HepG2 (cell line): Measurements from ENCODE around the gene C1QL4. TPM values are rescaled to one million over a fixed set of nuclear protein-coding genes. Genes with fewer than 3 reads are reported as not detected.

Experiments
- ATAC-seq: fragments of 200-7000 bp; cut with Tn5 transposase; 3 replicates; pipeline ENCODE4 v1.9.1; 2020; ENCODE audit warnings: mild to moderate bottlenecking, moderate library complexity
- BruUV-seq: library from RNA; stranded (reverse); fragments of 400-500 nt; replicated peaks from 2 replicates; lab custom pipeline; 2021; lab: Mats Ljungman, UMichigan
- CTCF ChIA-PET: fragments of 300-600 bp; formaldehyde crosslinking; extraction: SDS; loops from one replicate; lab custom pipeline; 2021; ENCODE audit warnings: low total read pairs, inconsistent platforms, low intra/inter-chr PET ratio; lab: Yijun Ruan, JAX
- POLR2A ChIA-PET: fragments of 350-600 bp; sonication (Branson Sonifier 250); formaldehyde crosslinking; loops from one replicate; lab custom pipeline; 2020; ENCODE audit warnings: antibody characterized with exemption, inconsistent platforms; lab: Yijun Ruan, JAX
- DNase-seq: peaks from one replicate; pipeline ENCODE4 v3.0.0-alpha.2; 2015; ENCODE audit warnings: low spot score
- FAIRE-seq: peaks from 3 replicates; lab custom pipeline; 2011; peaks lifted over from hg19 to GRCh38; lab: Jason Lieb, UNC
- H2AFZ ChIP-seq: one replicate; pipeline ENCODE4 v1.6.1; 2011; ENCODE audit warnings: low read length, inconsistent platforms
- H3K27ac ChIP-seq: fragments of 300-600 bp; 3 replicates; pipeline ENCODE4 v1.8.0; 2011; ENCODE audit warnings: mixed run types, mild to moderate bottlenecking, mixed read lengths, low read length, inconsistent platforms; ENCODE audit not compliant: insufficient read depth; ENCODE audit errors: extremely low read length
- H3K27me3 ChIP-seq, 2 experiments: fragments of 200-600 bp in 1 of 2; 2 replicates in 1 of 2; 3 replicates in 1 of 2; pipeline versions ENCODE4 v1.6.0 to v1.8.0; 2011; ENCODE audit warnings: low read length in 2 of 2, mild to moderate bottlenecking in 2 of 2, moderate library complexity in 2 of 2, inconsistent platforms in 1 of 2; ENCODE audit not compliant: insufficient read depth in 2 of 2, control insufficient read depth in 1 of 2
- H3K36me3 ChIP-seq, 2 experiments: fragments of 200-600 bp in 1 of 2; replicated peaks in 1 of 2; 2 replicates in 1 of 2; 3 replicates in 1 of 2; pipeline versions ENCODE4 v1.5.1 to v1.8.0; 2011; ENCODE audit warnings: low read length in 2 of 2, inconsistent platforms in 1 of 2; ENCODE audit not compliant: insufficient read depth in 2 of 2, control insufficient read depth in 1 of 2
- H3K4me1 ChIP-seq: 2 replicates; pipeline ENCODE4 v1.5.1; 2012; ENCODE audit warnings: low read length, inconsistent platforms; ENCODE audit not compliant: insufficient read depth
- H3K4me2 ChIP-seq: 2 replicates; pipeline ENCODE4 v1.6.0; 2011; ENCODE audit warnings: low read depth, low read length, inconsistent platforms
- H3K4me3 ChIP-seq, 3 experiments: fragments of 200-600 bp in 1 of 3; sonication (generic), shearing (Covaris generic) in 1 of 3; replicated peaks in 1 of 3; 2 replicates each; pipeline ENCODE4 v1.5.1; 2011 to 2016; ENCODE audit warnings: low read length in 3 of 3, inconsistent platforms in 2 of 3, low read depth in 2 of 3, mild to moderate bottlenecking in 2 of 3, control low read depth in 1 of 3, mixed read lengths in 1 of 3; ENCODE audit not compliant: insufficient read depth in 1 of 3
- H3K79me2 ChIP-seq: one replicate; pipeline ENCODE4 v1.6.1; 2011; ENCODE audit warnings: low read length, inconsistent platforms; ENCODE audit not compliant: insufficient read depth
- H3K9ac ChIP-seq: 2 replicates; pipeline ENCODE4 v1.6.0; 2011; ENCODE audit warnings: mild to moderate bottlenecking, low read depth, low read length, inconsistent platforms; ENCODE audit not compliant: insufficient read depth
- H3K9me3 ChIP-seq: 2 replicates; pipeline ENCODE4 v1.5.1; 2012; ENCODE audit warnings: mild to moderate bottlenecking, low read length
- H4K20me1 ChIP-seq: 2 replicates; pipeline ENCODE4 v1.6.0; 2011; ENCODE audit warnings: inconsistent platforms, mild to moderate bottlenecking, low read length, moderate library complexity; ENCODE audit not compliant: insufficient read depth
- EZH2 ChIP-seq: conservative IDR thresholded peaks from 2 replicates; pipeline ENCODE4 v1.6.1; 2012; ENCODE audit warnings: mild to moderate bottlenecking, low read depth, low read length, moderate library complexity
- HNRNPL ChIP-seq: fragments of 200-400 bp; formaldehyde crosslinking; IDR thresholded peaks from 2 replicates; pipeline ENCODE4 v1.6.1; 2017; ENCODE audit warnings: mild to moderate bottlenecking, low read depth, low read length
- IRX3 ChIP-seq: sonication (generic); formaldehyde crosslinking; IDR thresholded peaks from 2 replicates; pipeline ENCODE4 v1.8.1; 2023; ENCODE audit warnings: mild to moderate bottlenecking, low read depth, missing genetic modification reagents, borderline replicate concordance
- MIER3 ChIP-seq: IDR thresholded peaks from 2 replicates; pipeline ENCODE4 v1.6.1; 2016; ENCODE audit warnings: missing compliant biosample characterization, borderline replicate concordance
- NCOA2 ChIP-seq: sonication (generic); formaldehyde crosslinking; IDR thresholded peaks from 2 replicates; pipeline ENCODE4 v1.8.0; 2022; ENCODE audit warnings: inconsistent platforms
- NR2F1 ChIP-seq, 2 experiments: fragments of 450-650 bp in 1 of 2; formaldehyde crosslinking in 1 of 2; IDR thresholded peaks; 2 replicates each; pipeline versions ENCODE4 v1.5.0 to v1.6.1; 2016 to 2020; ENCODE audit warnings: mild to moderate bottlenecking in 1 of 2, missing compliant biosample characterization in 1 of 2, missing genetic modification reagents in 1 of 2, moderate library complexity in 1 of 2
- RFX5 ChIP-seq: IDR thresholded peaks from 2 replicates; pipeline ENCODE4 v1.6.1; 2011; ENCODE audit warnings: low read depth, low read length, improper control_type of control experiment
- SMYD3 ChIP-seq: sonication (generic); formaldehyde crosslinking; IDR thresholded peaks from 2 replicates; pipeline ENCODE4 v1.8.1; 2023; ENCODE audit warnings: mild to moderate bottlenecking, missing genetic modification reagents
- SRSF1 ChIP-seq: fragments of 200-400 bp; formaldehyde crosslinking; optimal IDR thresholded peaks from 2 replicates; pipeline ENCODE3; 2017; ENCODE audit warnings: mild to moderate bottlenecking, low read depth, low read length, moderate library complexity
- YEATS4 ChIP-seq: sonication (generic); formaldehyde crosslinking; IDR thresholded peaks from 2 replicates; pipeline ENCODE4 v1.4.0; 2020; ENCODE audit warnings: missing genetic modification reagents, borderline replicate concordance
- ZC3H13 ChIP-seq: sonication (generic); formaldehyde crosslinking; IDR thresholded peaks from 2 replicates; pipeline ENCODE4 v1.8.1; 2023; ENCODE audit warnings: mild to moderate bottlenecking, missing genetic modification reagents, moderate library complexity
- ZKSCAN5 ChIP-seq: sonication (generic); formaldehyde crosslinking; IDR thresholded peaks from 2 replicates; pipeline ENCODE4 v1.5.1; 2020; ENCODE audit warnings: mild to moderate bottlenecking, missing genetic modification reagents
- ZNF644 ChIP-seq: IDR thresholded peaks from 2 replicates; pipeline ENCODE4 v1.6.1; 2016; ENCODE audit warnings: low read depth
- WGBS: methylation state at CpG from one replicate; pipeline ENCODE4 v1.1.6; 2017; ENCODE audit warnings: low lambda C conversion rate; 5-methylcytosine and 5-hydroxymethylcytosine counted together
- in situ Hi-C: cut with HindIII; loops from 2 replicates; pipeline ENCODE4 v1.10.0; 2017; ENCODE audit warnings: low pct_unique_long_range_greater_than_20kb; ENCODE audit not compliant: extremely low pct_ligation_motif_present
- intact Hi-C: fragments of 100-400 bp; cut with micrococcal nuclease; formaldehyde crosslinking; loops from one replicate; pipeline ENCODE4 v1.10.0; 2022; ENCODE audit not compliant: unreplicated experiment
- polyA plus RNA-seq, 8 experiments: library from polyadenylated mRNA; depleted of rRNA in 3 of 8; stranded (reverse) in 7 of 8; unstranded in 1 of 8; fragments of >200 nt; fragmentation: Illumina TruSeq in 4 of 8; extraction: Trizol in 4 of 8; gene quantifications; 2 replicates each; pipeline versions ENCODE4 v1.2.1 to v1.2.3, GENCODE V29; 2011 to 2016; ENCODE audit warnings: low read depth in 4 of 8, missing spikeins in 1 of 8, mixed read lengths in 1 of 8; ENCODE audit not compliant: insufficient read depth in 1 of 8
- total RNA-seq, 5 experiments: library from RNA; depleted of rRNA; stranded (reverse); fragments of >200 nt; fragmentation: Illumina TruSeq; extraction: Trizol; gene quantifications; 2 replicates each; pipeline ENCODE4 v1.2.3, GENCODE V29; 2016; ENCODE audit warnings: low read depth in 1 of 5
- TF ChIP-seq, protein P1 (sequence below): sonication (generic); formaldehyde crosslinking; IDR thresholded peaks from 2 replicates; pipeline ENCODE4 v1.5.1; 2020; ENCODE audit warnings: mild to moderate bottlenecking, missing genetic modification reagents, moderate library complexity
- TF ChIP-seq, protein P2 (sequence below): sonication (generic); formaldehyde crosslinking; IDR thresholded peaks from 2 replicates; pipeline ENCODE4 v1.9.0; 2021; ENCODE audit warnings: mild to moderate bottlenecking, missing genetic modification reagents
- TF ChIP-seq, protein P3 (sequence below): sonication (generic); formaldehyde crosslinking; conservative IDR thresholded peaks from 2 replicates; pipeline ENCODE4 v1.8.0; 2022; ENCODE audit warnings: missing genetic modification reagents

Gene C1QL4
- total and polyA plus RNA-seq, 2 of the 13 experiments (the other 11 are each of a cell fraction or from before 2014, with no cell fraction given) = 0.03 TPM; not detected in 1

DNA sequence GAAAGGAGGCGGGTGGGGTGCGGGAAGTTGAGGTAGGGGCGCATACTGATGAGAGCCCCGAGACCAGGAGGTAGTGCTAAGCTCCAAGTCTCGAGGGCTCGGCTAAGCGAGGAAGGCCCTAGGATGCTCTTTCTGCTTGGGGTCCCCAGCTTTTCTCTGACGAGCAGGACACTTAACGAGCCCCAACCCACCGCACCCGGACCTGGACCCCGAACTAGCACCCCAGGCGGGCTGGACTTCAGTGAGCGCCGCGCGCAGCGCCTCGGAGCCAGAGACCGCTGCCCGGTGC lies 4.7 kb upstream of the C1QL4 start:
- Histone ChIP-seq H3K27me3 (peaks cover 20 to 89% of the 10 kb centered on the region in 2 experiments; a peak in 4 of 5 replicates), H3K4me2 (peak overlapping the region; percentile 87), H3K9me3 (no peaks in the 10 kb centered on the region), H3K36me3 (no peaks in the 10 kb centered on the region), H3K9ac (no peak overlapping the region), H3K4me1 (peaks cover 48% of the 10 kb centered on the region), H3K79me2 (no peaks in the 10 kb centered on the region), H2AFZ (no peak overlapping the region), H3K27ac (no peak overlapping the region), H4K20me1 (0 out of 2 replicates have a peak, but pooled peaks cover 6% of the 10 kb centered on the region), H3K4me3 (peak overlapping the region in 1 of 3 experiments; percentile 71; a peak in 2 of 6 replicates)
- intact Hi-C loops = loop anchor here (1.0 to 2.0 kb wide), 2 partner anchors 10 to 53 kb away; no protein-coding TSS in a partner anchor
- 41% methylated on average over 7 of the region's 21 CpGs for WGBS
- no peak for DNase-seq
- no peak for ATAC-seq
- in situ Hi-C loops = loop anchor here (10.0 kb wide), 1 partner anchor 57 kb away; no protein-coding TSS in a partner anchor
- no peak for FAIRE-seq
- BruUV-seq = no TSS peak
- ChIA-PET CTCF (interaction anchor here (1.6 to 3.7 kb wide), 3 partner anchors 10 to 172 kb away, joined by 4 to 56 read pairs (median 16); no protein-coding TSS in a partner anchor), POLR2A (interaction anchor here (1.1 to 1.7 kb wide), 4 partner anchors 10 to 400 kb away, joined by 3 to 10 read pairs (median 6); partner anchors contain the start of genes SPATS2, TMBIM6 and TROAP)
- TF ChIP-seq EZH2 = peak; percentile 72; the same call in 1 of the 2 replicates
- TF ChIP-seq ZNF644 (CRISPR knock-in tag) = no peak
- no peak for TF ChIP-seq NCOA2 (CRISPR knock-in tag)
- no peak for TF ChIP-seq ZC3H13 (CRISPR knock-in tag)
- no peak for TF ChIP-seq SMYD3
- TF ChIP-seq IRX3 (CRISPR knock-in tag) = no peak
- no peak for TF ChIP-seq ZKSCAN5
- TF ChIP-seq SRSF1 = peak; percentile 50
- TF ChIP-seq HNRNPL = no peak
- TF ChIP-seq MIER3 (CRISPR knock-in tag) = no peak
- TF ChIP-seq, protein P1, sequence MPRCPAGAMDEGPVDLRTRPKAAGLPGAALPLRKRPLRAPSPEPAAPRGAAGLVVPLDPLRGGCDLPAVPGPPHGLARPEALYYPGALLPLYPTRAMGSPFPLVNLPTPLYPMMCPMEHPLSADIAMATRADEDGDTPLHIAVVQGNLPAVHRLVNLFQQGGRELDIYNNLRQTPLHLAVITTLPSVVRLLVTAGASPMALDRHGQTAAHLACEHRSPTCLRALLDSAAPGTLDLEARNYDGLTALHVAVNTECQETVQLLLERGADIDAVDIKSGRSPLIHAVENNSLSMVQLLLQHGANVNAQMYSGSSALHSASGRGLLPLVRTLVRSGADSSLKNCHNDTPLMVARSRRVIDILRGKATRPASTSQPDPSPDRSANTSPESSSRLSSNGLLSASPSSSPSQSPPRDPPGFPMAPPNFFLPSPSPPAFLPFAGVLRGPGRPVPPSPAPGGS (CRISPR knock-in tag) = no peak
- no peak for TF ChIP-seq RFX5
- TF ChIP-seq, protein P2, sequence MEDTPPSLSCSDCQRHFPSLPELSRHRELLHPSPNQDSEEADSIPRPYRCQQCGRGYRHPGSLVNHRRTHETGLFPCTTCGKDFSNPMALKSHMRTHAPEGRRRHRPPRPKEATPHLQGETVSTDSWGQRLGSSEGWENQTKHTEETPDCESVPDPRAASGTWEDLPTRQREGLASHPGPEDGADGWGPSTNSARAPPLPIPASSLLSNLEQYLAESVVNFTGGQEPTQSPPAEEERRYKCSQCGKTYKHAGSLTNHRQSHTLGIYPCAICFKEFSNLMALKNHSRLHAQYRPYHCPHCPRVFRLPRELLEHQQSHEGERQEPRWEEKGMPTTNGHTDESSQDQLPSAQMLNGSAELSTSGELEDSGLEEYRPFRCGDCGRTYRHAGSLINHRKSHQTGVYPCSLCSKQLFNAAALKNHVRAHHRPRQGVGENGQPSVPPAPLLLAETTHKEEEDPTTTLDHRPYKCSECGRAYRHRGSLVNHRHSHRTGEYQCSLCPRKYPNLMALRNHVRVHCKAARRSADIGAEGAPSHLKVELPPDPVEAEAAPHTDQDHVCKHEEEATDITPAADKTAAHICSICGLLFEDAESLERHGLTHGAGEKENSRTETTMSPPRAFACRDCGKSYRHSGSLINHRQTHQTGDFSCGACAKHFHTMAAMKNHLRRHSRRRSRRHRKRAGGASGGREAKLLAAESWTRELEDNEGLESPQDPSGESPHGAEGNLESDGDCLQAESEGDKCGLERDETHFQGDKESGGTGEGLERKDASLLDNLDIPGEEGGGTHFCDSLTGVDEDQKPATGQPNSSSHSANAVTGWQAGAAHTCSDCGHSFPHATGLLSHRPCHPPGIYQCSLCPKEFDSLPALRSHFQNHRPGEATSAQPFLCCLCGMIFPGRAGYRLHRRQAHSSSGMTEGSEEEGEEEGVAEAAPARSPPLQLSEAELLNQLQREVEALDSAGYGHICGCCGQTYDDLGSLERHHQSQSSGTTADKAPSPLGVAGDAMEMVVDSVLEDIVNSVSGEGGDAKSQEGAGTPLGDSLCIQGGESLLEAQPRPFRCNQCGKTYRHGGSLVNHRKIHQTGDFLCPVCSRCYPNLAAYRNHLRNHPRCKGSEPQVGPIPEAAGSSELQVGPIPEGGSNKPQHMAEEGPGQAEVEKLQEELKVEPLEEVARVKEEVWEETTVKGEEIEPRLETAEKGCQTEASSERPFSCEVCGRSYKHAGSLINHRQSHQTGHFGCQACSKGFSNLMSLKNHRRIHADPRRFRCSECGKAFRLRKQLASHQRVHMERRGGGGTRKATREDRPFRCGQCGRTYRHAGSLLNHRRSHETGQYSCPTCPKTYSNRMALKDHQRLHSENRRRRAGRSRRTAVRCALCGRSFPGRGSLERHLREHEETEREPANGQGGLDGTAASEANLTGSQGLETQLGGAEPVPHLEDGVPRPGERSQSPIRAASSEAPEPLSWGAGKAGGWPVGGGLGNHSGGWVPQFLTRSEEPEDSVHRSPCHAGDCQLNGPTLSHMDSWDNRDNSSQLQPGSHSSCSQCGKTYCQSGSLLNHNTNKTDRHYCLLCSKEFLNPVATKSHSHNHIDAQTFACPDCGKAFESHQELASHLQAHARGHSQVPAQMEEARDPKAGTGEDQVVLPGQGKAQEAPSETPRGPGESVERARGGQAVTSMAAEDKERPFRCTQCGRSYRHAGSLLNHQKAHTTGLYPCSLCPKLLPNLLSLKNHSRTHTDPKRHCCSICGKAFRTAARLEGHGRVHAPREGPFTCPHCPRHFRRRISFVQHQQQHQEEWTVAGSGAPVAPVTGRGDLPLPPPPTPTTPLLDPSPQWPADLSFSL (CRISPR knock-in tag) = no peak
- TF ChIP-seq NR2F1 (CRISPR knock-in tag; IDR thresholded peaks at IDR 0.05) = no peak
- 0 out of 2 replicates have a peak, but pooled peaks have one; percentile 4 for TF ChIP-seq YEATS4 (CRISPR knock-in tag)
- TF ChIP-seq, protein P3, sequence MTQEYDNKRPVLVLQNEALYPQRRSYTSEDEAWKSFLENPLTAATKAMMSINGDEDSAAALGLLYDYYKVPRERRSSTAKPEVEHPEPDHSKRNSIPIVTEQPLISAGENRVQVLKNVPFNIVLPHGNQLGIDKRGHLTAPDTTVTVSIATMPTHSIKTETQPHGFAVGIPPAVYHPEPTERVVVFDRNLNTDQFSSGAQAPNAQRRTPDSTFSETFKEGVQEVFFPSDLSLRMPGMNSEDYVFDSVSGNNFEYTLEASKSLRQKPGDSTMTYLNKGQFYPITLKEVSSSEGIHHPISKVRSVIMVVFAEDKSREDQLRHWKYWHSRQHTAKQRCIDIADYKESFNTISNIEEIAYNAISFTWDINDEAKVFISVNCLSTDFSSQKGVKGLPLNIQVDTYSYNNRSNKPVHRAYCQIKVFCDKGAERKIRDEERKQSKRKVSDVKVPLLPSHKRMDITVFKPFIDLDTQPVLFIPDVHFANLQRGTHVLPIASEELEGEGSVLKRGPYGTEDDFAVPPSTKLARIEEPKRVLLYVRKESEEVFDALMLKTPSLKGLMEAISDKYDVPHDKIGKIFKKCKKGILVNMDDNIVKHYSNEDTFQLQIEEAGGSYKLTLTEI (CRISPR knock-in tag) = no peak
